ENCODE data around the gene SLC35G3.
"Not testable (repeated sequence)": the region's sequence is repeated elsewhere in the genome, so short reads cannot be mapped to it uniquely, and the experiment has no call there.

The SLC35G3 gene

DNA sequence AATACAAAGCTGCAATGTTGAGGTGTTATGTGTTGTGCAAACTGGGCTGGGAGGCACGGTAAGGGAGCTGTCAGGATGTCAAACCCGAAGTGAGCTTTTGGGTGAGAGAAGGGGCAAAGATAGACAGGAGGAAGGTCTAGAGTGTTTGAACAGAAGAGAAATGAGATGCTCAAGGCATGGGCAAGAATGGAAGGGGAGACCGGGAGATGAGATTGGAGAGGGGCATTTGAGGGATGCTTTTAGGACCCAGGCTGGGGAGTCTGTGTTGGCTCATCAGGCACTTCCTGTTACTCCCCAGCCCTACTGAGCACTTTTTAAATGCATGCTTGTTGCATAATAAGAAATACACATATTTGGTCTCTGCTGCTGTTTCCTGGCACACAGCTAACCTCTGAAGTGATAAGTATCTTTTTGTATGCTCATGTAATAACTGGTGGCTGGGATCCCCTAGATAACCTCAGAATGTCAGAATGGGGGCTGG, 32.9 kb downstream of the SLC35G3 start:
- H3K4me1 Mint-ChIP-seq, result peaks cover 47% of the 10 kb centered on the region
- H3K4me3 Mint-ChIP-seq, result peak overlapping the region; percentile 51 to 54
- no peaks in the 10 kb centered on the region for H3K27me3 Mint-ChIP-seq
- H3K27ac Mint-ChIP-seq, result peak overlapping the region in 1 of 2 donors; percentile 50
- ATAC-seq (peak; percentile 78), DNase-seq (no peak)
- H3K9me3 Mint-ChIP-seq, result no peaks in the 10 kb centered on the region

DNA sequence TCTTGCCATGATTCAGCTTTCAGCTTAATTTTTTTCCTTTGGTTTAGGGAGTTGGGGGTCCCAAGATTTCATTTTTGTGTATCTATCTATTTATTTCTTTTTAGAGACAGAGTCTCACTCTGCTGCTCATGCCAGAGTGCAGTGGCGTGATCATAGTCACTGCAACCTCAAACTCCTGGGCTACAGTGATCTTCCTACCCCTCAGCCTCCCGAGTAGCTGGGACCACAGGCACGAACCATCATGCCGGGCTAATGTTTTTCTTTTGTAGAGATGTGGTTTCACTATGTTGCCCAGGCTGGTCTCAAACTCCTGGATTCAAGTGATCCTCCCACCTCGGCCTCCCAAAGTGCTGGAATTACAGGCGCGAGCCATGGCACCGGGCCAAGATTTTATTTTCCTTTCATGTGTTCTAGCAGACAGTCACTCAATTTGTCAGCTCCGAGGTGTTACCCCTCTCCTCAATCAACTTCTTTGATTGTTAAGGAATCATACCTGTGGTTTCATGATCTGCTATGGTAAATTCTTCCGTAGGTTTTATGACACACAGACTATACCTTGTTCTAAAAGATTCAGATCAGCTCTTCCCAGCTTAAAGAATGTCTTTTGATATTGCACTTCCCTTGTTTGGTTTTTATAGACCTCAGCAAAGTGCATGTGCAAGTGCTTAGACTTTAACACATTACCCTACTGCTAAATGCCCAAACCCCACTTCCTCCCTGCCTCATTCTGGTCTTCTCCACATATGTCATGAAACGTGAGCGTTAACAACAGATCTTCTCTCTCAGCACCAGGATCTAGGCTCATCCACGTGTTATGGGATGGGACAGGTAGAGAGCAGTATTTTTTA, 33.6 kb downstream of the SLC35G3 start:
- H3K27ac Mint-ChIP-seq, result peak overlapping the region; percentile 50 to 59
- H3K27me3 Mint-ChIP-seq, result no peaks in the 10 kb centered on the region
- peaks cover 47% of the 10 kb centered on the region for H3K4me1 Mint-ChIP-seq
- DNase-seq (no peak), ATAC-seq (peak; percentile 77)
- peak overlapping the region; percentile 51 to 54 for H3K4me3 Mint-ChIP-seq
- no peaks in the 10 kb centered on the region for H3K9me3 Mint-ChIP-seq

DNA sequence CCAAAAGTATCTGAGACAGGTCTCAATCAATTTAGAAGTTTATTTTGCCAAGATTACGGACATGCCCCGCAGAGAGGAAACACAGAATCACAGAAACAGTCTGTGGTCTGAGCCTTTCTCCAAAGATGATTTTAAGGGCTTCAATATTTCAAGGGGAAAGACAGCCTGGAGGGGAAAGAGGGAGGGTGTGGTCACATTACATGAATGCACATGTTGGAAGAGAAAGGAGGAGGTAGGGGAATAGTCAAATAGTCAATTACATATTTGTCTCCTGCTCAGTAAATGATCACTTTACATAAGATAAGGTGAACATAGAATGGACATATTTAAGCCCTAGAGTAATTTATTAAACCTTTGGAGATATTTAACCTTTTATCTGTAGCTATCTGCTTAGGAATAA, 34.3 kb downstream of the SLC35G3 start:
- no peak for ATAC-seq
- Mint-ChIP-seq H3K27me3 (no peaks in the 10 kb centered on the region), H3K27ac (peak overlapping the region in 1 of 2 donors; percentile 14), H3K9me3 (no peaks in the 10 kb centered on the region), H3K4me1 (peaks cover 47% of the 10 kb centered on the region), H3K4me3 (no peak overlapping the region)
- DNase-seq, result no peak

DNA sequence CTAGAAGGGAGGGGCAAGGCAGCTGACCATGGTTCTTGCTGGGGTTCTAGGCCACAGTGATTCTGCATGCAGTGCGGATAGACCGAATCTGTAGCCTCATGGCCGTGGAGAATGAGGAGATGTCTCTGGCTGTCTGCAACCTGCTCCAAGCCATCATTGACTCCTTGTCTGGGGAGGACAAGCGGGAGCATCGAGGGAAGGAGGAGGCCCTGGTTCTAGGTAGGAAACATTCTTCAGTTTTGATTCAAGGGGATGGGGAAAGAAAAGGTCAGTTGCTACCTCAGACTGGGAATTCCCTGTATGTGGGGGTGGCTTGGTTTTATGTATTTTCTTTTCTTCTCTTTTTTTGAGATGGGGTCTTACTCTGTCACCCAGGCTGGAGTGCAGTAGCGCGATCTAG, 38.9 kb downstream of the SLC35G3 start:
- ATAC-seq (no peak), DNase-seq (no peak)
- no peak overlapping the region for H3K4me3 Mint-ChIP-seq
- no peaks in the 10 kb centered on the region for H3K9me3 Mint-ChIP-seq
- peaks cover 22% of the 10 kb centered on the region for H3K4me1 Mint-ChIP-seq
- H3K27ac Mint-ChIP-seq, result no peak overlapping the region
- H3K27me3 Mint-ChIP-seq, result no peaks in the 10 kb centered on the region

DNA sequence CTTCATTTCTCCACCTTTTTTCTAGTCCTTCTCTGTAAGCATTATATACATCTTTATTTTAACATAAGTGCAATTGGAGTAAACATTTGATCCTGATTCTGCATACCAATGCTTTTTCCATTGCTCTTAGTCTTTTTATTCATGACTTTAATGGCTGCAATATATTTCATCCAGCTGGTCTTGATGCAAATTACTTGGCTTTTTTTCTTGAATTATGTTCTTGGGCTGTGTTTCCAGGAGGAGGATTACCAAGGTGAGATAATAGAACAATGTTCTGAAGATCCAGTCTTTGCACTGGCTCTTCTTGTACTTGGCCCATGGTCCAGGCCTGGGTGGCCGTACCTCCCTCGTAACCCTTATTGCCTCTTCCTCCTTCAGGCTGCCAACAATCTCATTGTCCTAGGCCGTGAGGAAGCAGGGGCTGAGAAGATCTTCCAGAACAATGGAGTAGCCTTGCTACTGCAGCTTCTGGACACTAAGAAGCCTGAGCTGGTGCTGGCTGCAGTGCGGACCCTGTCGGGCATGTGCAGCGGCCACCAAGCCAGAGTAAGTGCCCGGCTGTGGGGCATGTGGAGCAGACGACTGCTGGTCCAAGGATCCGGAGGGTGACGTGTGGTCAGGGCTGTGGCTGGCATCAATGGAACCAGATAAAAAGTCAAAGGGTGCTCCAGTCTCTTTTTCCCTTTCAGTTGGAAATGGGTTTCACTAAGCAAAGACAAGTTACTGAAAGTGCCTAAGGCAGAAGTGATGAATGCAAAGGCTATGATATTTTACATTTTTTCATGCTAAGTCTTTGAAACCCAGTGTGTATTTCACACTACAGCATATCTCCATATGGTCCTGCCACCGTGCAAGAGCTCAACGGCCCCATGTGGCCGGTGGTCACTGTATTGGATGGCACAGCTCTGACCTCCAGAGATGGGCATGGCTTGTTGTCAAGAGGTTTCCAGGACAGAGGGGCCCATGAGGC, 39.7 kb downstream of the SLC35G3 start:
- H3K27ac Mint-ChIP-seq, result no peak overlapping the region
- peaks cover 14% of the 10 kb centered on the region for H3K4me1 Mint-ChIP-seq
- no peaks in the 10 kb centered on the region for H3K9me3 Mint-ChIP-seq
- no peak overlapping the region for H3K4me3 Mint-ChIP-seq
- ATAC-seq, result no peak
- no peak for DNase-seq
- H3K27me3 Mint-ChIP-seq, result no peaks in the 10 kb centered on the region

DNA sequence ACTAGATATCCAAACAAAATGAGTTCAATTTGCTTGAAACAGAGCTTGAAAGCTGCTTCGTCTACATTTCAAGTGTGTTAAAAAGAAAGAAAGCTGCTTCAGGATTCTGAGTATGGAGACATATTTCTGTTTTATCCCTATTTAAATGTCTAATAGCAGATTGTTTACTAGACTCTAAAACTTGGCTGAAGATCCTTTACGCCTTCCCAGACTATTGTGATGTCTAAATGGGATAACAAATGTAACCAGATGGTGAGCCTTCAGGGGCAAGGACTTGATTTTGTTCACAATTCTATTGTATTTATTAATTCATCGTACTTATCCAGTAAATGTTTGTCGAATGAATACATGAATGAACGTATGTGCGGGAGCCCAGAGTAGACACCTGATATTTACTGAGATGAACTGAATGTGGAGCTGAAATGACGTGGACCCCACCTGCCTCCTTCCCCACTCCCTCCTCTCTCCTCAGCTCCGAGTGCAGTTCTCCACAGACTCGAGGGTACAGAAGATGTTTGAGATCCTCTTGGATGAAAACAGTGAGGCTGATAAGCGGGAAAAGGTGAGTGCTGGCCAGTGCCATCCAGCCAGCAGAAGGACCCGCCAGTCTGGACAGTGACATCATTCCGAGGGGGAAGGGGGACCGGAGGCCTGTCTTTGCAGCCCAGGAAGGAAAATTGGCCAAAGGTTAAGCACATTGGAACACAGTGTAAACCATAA, 41.6 kb downstream of the SLC35G3 start:
- H3K4me3 Mint-ChIP-seq, result no peak overlapping the region
- H3K4me1 Mint-ChIP-seq, result peaks cover 10% of the 10 kb centered on the region
- H3K27ac Mint-ChIP-seq, result no peak overlapping the region
- ATAC-seq (no peak), DNase-seq (no peak)
- H3K27me3 Mint-ChIP-seq, result no peaks in the 10 kb centered on the region
- no peaks in the 10 kb centered on the region for H3K9me3 Mint-ChIP-seq

DNA sequence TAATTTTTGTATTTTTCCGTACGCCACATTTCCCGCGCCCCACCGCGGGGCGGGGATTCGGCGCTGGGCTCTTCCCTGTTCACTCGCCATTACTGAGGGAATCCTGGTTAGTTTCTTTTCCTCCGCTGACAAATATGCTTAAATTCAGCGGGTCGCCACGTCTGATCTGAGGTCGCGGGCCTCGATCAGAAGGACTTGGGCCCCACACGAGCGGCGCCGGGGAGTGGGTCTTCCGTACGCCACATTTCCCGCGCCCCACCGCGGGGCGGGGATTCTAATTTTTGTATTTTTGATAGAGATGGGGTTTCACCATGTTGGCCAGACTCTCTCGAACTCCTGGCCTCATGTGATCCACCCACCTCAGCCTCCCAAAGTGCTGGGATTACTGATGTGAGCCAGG, 43.1 kb downstream of the SLC35G3 start:
- not testable (repeated sequence) for H3K9me3 Mint-ChIP-seq, H3K27me3 Mint-ChIP-seq, DNase-seq, H3K4me3 Mint-ChIP-seq, H3K27ac Mint-ChIP-seq, ATAC-seq
- peaks cover 10% of the 10 kb centered on the region for H3K4me1 Mint-ChIP-seq

DNA sequence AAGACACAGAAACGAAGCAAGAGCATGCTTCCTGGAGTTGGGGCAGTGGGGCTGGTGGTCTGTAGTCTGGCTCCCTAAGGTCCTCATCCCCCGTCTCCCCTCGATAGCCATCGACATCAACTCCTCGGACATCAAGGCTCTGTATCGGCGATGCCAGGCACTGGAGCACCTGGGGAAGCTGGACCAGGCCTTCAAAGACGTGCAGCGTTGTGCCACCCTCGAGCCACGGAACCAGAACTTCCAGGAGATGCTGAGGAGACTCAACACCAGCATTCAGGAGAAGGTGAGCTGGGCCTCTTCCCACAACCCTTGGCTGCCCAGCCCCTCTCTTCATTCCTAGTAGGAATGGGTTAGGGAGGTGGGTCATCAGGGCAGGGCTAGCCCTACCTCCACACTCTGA, 44.3 kb downstream of the SLC35G3 start:
- H3K4me3 Mint-ChIP-seq, result no peak overlapping the region
- no peaks in the 10 kb centered on the region for H3K9me3 Mint-ChIP-seq
- ATAC-seq (no peak), DNase-seq (no peak)
- H3K27ac Mint-ChIP-seq, result peak overlapping the region in 1 of 2 donors; percentile 34
- H3K4me1 Mint-ChIP-seq, result peaks cover 4% of the 10 kb centered on the region
- H3K27me3 Mint-ChIP-seq, result no peaks in the 10 kb centered on the region

DNA sequence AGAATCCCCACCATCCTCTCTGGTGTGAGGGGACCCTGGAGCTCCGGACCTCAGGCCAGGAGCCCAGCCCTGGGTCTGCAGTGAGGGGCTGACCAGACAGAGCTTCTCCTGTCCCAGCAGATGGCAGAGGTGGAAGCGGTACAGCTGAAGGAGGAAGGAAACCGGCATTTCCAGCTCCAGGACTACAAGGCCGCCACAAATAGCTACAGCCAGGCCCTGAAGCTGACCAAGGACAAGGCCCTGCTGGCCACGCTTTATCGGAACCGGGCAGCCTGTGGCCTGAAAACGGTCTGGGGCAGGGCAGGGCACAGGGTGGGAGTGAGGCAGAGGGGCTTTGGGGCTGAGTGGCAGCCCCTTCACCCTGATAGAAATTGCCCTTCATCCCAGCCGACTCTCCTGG, 46.0 kb downstream of the SLC35G3 start:
- Mint-ChIP-seq H3K27me3 (no peaks in the 10 kb centered on the region), H3K27ac (no peak overlapping the region), H3K4me3 (no peak overlapping the region), H3K9me3 (no peaks in the 10 kb centered on the region), H3K4me1 (no peaks in the 10 kb centered on the region)
- ATAC-seq, result no peak
- DNase-seq, result no peak

DNA sequence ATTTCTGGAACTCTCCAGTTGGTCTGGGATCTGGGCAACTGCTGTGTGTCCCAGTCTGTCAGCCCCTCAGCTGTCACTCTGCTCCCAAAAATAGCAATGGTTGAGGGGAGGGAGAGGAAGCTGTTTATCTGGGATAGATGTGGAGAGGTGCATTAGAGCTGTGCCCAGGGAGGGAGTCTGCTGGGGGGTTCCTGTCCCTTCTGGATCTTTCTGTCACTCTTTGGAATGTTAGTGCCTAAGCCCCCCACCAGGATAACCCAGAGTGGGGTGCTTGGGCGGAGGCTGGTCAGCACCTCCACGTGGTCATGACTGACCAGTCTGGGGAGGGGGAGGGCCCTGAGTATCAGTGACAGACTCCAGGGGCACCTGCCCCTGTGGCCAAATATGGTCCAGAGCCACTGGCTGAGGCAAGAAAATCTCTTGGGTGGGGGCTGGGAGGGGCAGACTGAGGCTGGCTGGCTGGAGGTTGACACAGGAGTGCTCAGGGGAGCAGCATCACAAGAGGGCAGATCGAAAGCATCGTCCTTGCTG, 46.8 kb downstream of the SLC35G3 start, which contains the start of gene UNC45B:
UNC45B (plus strand) TSS at position 443 of the 531 bp plus-strand sequence. CDS start 447 bp downstream, outside the sequence.
- ATAC-seq, result no peak
- Mint-ChIP-seq H3K4me3 (no peak within 1 kb of the TSS), H3K9me3 (no peaks in the 10 kb centered on the region), H3K27me3 (no peaks in the 10 kb centered on the region), H3K27ac (peak within 1 kb of the TSS; percentile 19 to 69), H3K4me1 (peaks cover 2% of the 10 kb centered on the region)
- DNase-seq, result no peak

DNA sequence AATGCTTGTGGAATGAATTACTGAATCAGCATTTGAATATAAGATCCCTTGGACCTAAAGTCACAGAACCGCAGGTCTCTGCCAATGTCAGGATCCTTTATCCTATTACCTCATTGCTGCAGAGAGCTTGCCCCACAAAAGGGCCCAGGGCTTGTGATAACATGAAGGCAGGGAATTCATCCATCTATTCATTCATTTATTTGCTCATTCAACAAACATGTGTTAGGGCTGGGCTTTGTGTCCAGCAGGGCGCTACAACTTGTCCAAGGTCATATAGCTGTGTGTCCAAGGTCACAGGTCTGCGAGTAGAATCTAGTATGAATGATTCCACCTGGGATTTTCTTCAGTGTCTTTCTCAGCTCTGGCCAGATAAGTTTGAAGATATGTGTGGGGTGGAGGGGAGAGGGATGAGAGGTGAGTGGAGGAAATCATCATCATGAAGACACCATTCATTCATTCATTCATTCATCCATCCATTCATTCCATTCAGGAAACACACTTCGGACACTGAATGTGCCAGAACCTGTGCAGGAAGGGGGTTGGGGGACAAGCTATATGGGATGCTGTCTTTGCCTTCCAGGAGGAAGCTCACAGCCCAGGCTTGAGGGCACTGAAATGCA, 47.9 kb downstream of the SLC35G3 start:
- Mint-ChIP-seq H3K9me3 (no peaks in the 10 kb centered on the region), H3K27ac (no peak overlapping the region), H3K4me3 (no peak overlapping the region), H3K27me3 (no peaks in the 10 kb centered on the region), H3K4me1 (peaks cover 5% of the 10 kb centered on the region)
- ATAC-seq (no peak), DNase-seq (no peak)

DNA sequence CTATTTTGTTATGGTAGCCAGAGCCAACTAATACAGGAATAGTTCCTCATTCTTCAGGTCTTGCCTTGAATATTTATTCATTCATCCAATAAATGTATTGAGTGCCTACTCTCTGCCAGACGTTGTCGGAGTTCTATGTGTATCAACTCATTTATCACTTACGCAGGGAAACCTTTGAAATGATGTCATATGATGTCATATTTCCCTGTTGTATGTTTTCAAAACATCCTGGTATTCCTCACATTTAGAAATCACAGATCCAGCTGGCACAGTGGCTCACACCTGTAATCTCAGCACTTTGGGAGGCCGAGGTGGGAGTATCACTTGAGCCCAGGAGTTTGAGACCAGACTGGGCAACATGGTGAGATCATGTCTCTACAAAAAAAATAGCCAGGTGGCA, 49.4 kb downstream of the SLC35G3 start:
- H3K4me3 Mint-ChIP-seq, result no peak overlapping the region
- peaks cover 18% of the 10 kb centered on the region for H3K4me1 Mint-ChIP-seq
- ATAC-seq (no peak), DNase-seq (no peak)
- no peak overlapping the region for H3K27ac Mint-ChIP-seq
- H3K27me3 Mint-ChIP-seq, result no peaks in the 10 kb centered on the region
- H3K9me3 Mint-ChIP-seq, result no peaks in the 10 kb centered on the region

Measured in stimulated activated naive CD8-positive, alpha-beta T cell treated with anti-CD3 and anti-CD28 coated beads, Interleukin-15, amount 100 ng/mL, for 72 hours (primary cell).